Psoas muscle (tissue), 8 donors: ENCODE data around the gene CIT. TPM values are rescaled to one million over a fixed set of nuclear protein-coding genes. Genes with fewer than 3 reads are reported as not detected.
A peak's percentile ranks its signal among the peaks of the same experiment; 100 is the strongest.

Source experiments
- ATAC-seq, 4 donors: fragments of 200-7000 bp; cut with Tn5 transposase; one replicate each; pipeline ENCODE4 v1.9.1; 2020; ENCODE audit warnings: moderate library complexity in 3 of 4, mild to moderate bottlenecking in 2 of 4
- DNase-seq, 2 donors: peaks; one replicate each; pipeline ENCODE4 v3.0.0-alpha.2; 2020
- H3K27ac ChIP-seq: fragments of 200-600 bp; one replicate; pipeline ENCODE4 v1.8.0; 2022
- H3K27me3 ChIP-seq, 3 donors: fragments of 200-600 bp in 1 of 3; one replicate each; pipeline versions ENCODE4 v1.6.1 to v1.8.0; 2013 to 2022; ENCODE audit warnings: low read length in 2 of 3, mild to moderate bottlenecking in 2 of 3, moderate library complexity in 1 of 3; ENCODE audit not compliant: insufficient read depth in 3 of 3
- H3K36me3 ChIP-seq, 2 donors: fragments of 200-600 bp in 1 of 2; one replicate each; pipeline versions ENCODE4 v1.6.1 to v1.8.0; 2013 to 2022; ENCODE audit warnings: low read depth in 1 of 2, mild to moderate bottlenecking in 1 of 2, moderate library complexity in 1 of 2; ENCODE audit not compliant: insufficient read depth in 1 of 2
- H3K4me1 ChIP-seq: fragments of 200-600 bp; one replicate; pipeline ENCODE4 v1.8.0; 2022
- H3K4me3 ChIP-seq: fragments of 200-600 bp; one replicate; pipeline ENCODE4 v1.8.0; 2022; ENCODE audit warnings: mild to moderate bottlenecking
- H3K9me3 ChIP-seq: fragments of 200-600 bp; one replicate; pipeline ENCODE4 v1.8.0; 2022
- WGBS, 3 donors: extraction: QIAGEN DNeasy Blood & Tissue Kit; methylation state at CpG; one replicate each; pipeline versions ENCODE4 v1.1.6 to v1.1.7; 2013; 5-methylcytosine and 5-hydroxymethylcytosine counted together
- intact Hi-C, 2 donors: fragments of 100-400 bp; cut with DNase I; formaldehyde crosslinking; loops; one replicate each; pipeline versions ENCODE4 v1.11.0 to v1.14.2; 2022
- polyA plus RNA-seq, 3 donors: library from polyadenylated mRNA; stranded (reverse); fragments of 200-250 nt; gene quantifications; one replicate each; pipeline ENCODE4 v1.2.3, GENCODE V29; 2013
- total RNA-seq, 4 donors: library from RNA; stranded (reverse); fragmentation: NEBNext Ultra II Directional in 2 of 4; extraction: Animal tissue kit (Norgen Biotek cat#: 25700) in 2 of 4; gene quantifications; one replicate each; pipeline versions ENCODE4 v1.2.1 to v1.2.4, GENCODE V29; 2021 to 2023
- TF ChIP-seq, protein P1 (sequence below): fragments of 200-600 bp; IDR thresholded peaks from one replicate; pipeline ENCODE4 v1.8.0; 2022; ENCODE audit warnings: antibody characterized with exemption
- donor health status: healthy with polysubstance abuse.
- donor health status: DM: no; HTN: no; CAD: no; lungs with moderate emphysema.
- donor health status: Bipolar disorder and iron deficiency.
- donor health status: healthy.
- donor health status: DM: yes; HTN: yes; CAD: no.
- donor health status: DM: no; HTN: no; CAD: no.
- donor health status: DM: no; HTN: no; CAD: no.
- donor health status: DM: yes; HTN: yes; CAD: no.

The CIT gene
- total and polyA plus RNA-seq, 7 donors: 0.06 to 2.4 (median 0.40) TPM

GRCh38 chr12:119883237-119883636 lies 6.1 kb upstream of the CIT start:
- Histone ChIP-seq H3K36me3 (no peaks in the 10 kb centered on the region), H3K27ac (no peak overlapping the region), H3K4me1 (no peaks in the 10 kb centered on the region), H3K9me3 (no peaks in the 10 kb centered on the region), H3K27me3 (peaks cover 0 to 2% (median 0%) of the 10 kb centered on the region in 3 donors), H3K4me3 (no peak overlapping the region)
- intact Hi-C loops: no loop called here
- WGBS, 3 donors: 88 to 91% (median 91%) methylated on average over 4 of the region's 4 CpGs
- DNase-seq (no peak), ATAC-seq (no peak)
- TF ChIP-seq, protein P1, sequence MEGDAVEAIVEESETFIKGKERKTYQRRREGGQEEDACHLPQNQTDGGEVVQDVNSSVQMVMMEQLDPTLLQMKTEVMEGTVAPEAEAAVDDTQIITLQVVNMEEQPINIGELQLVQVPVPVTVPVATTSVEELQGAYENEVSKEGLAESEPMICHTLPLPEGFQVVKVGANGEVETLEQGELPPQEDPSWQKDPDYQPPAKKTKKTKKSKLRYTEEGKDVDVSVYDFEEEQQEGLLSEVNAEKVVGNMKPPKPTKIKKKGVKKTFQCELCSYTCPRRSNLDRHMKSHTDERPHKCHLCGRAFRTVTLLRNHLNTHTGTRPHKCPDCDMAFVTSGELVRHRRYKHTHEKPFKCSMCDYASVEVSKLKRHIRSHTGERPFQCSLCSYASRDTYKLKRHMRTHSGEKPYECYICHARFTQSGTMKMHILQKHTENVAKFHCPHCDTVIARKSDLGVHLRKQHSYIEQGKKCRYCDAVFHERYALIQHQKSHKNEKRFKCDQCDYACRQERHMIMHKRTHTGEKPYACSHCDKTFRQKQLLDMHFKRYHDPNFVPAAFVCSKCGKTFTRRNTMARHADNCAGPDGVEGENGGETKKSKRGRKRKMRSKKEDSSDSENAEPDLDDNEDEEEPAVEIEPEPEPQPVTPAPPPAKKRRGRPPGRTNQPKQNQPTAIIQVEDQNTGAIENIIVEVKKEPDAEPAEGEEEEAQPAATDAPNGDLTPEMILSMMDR: no peak

DNA sequence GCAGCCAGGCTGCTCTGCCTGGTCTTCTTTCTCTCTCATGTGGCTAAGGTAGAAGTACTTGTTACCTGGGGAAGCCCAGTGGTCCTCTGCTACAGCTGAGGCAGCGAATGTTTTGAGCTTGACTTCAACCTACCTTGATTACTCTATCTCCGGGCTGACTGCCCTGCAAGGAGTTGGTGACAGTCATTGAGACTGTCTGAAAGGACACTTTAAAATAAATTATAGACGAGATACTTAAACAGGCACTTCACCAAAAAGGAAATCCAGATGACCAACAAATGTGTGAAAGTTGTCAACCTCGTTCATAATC lies 474 bp upstream of the CIT start:
- Histone ChIP-seq H3K4me3 (peak overlapping the region; percentile 75), H3K4me1 (no peaks in the 10 kb centered on the region), H3K9me3 (no peaks in the 10 kb centered on the region), H3K36me3 (no peaks in the 10 kb centered on the region), H3K27ac (no peak overlapping the region), H3K27me3 (no peaks in the 10 kb centered on the region)
- intact Hi-C loops: no loop called here
- ATAC-seq: no peak
- WGBS, 3 donors: 34 to 41% (median 39%) methylated on average over 4 of the region's 4 CpGs
- no peak for DNase-seq
- TF ChIP-seq, protein P1: no peak

DNA sequence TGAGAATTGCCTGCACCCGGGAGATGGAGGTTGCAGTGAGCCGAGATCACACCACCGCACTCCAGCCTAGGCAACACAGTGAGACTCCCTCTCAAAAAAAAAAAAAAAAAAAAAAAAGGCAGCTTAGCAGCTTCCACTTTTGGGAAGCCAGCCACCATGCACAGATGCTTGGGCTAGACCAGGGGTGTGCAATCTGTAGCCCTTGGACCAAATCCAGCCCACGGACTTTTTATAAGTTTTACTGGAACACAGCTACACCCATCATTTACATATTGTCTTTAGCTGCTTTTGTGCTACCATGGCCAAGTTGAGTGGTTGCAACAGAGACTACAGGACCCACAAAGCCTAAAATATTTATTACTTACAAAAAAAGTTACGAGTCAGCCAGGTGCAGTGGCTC lies 6.7 kb downstream of the CIT start:
- WGBS, 3 donors: 68 to 91% (median 76%) methylated on average over 5 of the region's 5 CpGs
- Histone ChIP-seq H3K27ac (no peak overlapping the region), H3K4me1 (no peaks in the 10 kb centered on the region), H3K4me3 (no peak overlapping the region), H3K36me3 (no peaks in the 10 kb centered on the region), H3K9me3 (no peaks in the 10 kb centered on the region), H3K27me3 (no peaks in the 10 kb centered on the region)
- intact Hi-C loops: no loop called here
- TF ChIP-seq, protein P1: no peak
- ATAC-seq: no peak
- DNase-seq: no peak

- no peak overlapping the region for H3K4me3 ChIP-seq
- no peaks in the 10 kb centered on the region for H3K27me3 ChIP-seq
- intact Hi-C loops: no loop called here
- DNase-seq (peak; percentile 23 to 51), ATAC-seq (no peak)
- H3K27ac ChIP-seq: no peak overlapping the region
- H3K4me1 ChIP-seq: no peaks in the 10 kb centered on the region
- TF ChIP-seq, protein P1: no peak
- no peaks in the 10 kb centered on the region for H3K36me3 ChIP-seq
- H3K9me3 ChIP-seq: no peaks in the 10 kb centered on the region
- WGBS, 3 donors: 41 to 58% (median 46%) methylated on average over 5 of the region's 5 CpGs
These were observed 7.4 kb downstream of the CIT start for GRCh38 chr12:119869720-119870119.

DNA sequence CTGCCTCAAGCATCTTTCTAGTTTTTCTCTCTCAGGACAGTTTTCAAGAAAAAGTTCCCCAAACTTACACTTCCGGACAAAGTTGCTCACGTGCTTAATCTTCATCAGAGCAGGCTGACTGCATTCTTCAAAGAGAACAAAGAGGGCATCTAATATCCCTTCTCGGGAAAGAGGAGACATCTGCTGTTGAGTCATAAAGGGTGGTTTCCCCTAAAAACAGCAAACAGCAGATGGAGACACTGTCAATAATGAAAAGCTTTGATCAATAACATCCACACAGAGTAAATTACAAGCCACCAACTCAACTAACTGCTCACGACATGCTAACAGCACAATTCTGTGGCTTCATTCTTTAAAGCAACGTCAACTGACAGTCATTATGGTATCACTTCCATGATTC lies 8.1 kb downstream of the CIT start:
- H3K36me3 ChIP-seq: no peaks in the 10 kb centered on the region
- no peaks in the 10 kb centered on the region for H3K9me3 ChIP-seq
- H3K27ac ChIP-seq: no peak overlapping the region
- 56 to 69% (median 58%) methylated on average over 5 of the region's 5 CpGs for WGBS, 3 donors
- no peak overlapping the region for H3K4me3 ChIP-seq
- TF ChIP-seq, protein P1: no peak
- H3K27me3 ChIP-seq: no peaks in the 10 kb centered on the region
- no peaks in the 10 kb centered on the region for H3K4me1 ChIP-seq
- intact Hi-C loops: no loop called here
- ATAC-seq (no peak), DNase-seq (no peak)
